Glutamatergic neuron (in vitro differentiated cells): Measurements from ENCODE around the gene NECAB2. TPM values are rescaled to one million over a fixed set of nuclear protein-coding genes. Genes with fewer than 3 reads are reported as not detected.

ENCODE experiments used
- DNase-seq: peaks from one replicate; pipeline ENCODE4 v3.0.0; 2022
- H3K27ac Mint-ChIP-seq: one replicate; pipeline ENCODE4 v1.8.0; 2020; ENCODE audit warnings: mild to moderate bottlenecking, mixed read lengths, inconsistent platforms; ENCODE audit not compliant: unreplicated experiment
- H3K27me3 Mint-ChIP-seq: one replicate; pipeline ENCODE4 v1.8.0; 2020; ENCODE audit warnings: mild to moderate bottlenecking, moderate library complexity, mixed read lengths, inconsistent platforms; ENCODE audit not compliant: unreplicated experiment
- H3K36me3 Mint-ChIP-seq: one replicate; pipeline ENCODE4 v1.8.0; 2020; ENCODE audit warnings: mild to moderate bottlenecking, mixed read lengths, inconsistent platforms; ENCODE audit not compliant: unreplicated experiment
- H3K4me1 Mint-ChIP-seq: one replicate; pipeline ENCODE4 v1.8.0; 2020; ENCODE audit warnings: mild to moderate bottlenecking, low read depth, mixed read lengths, inconsistent platforms; ENCODE audit not compliant: unreplicated experiment
- H3K4me3 Mint-ChIP-seq: one replicate; pipeline ENCODE4 v1.8.0; 2020; ENCODE audit warnings: mild to moderate bottlenecking, mixed read lengths, inconsistent platforms; ENCODE audit not compliant: unreplicated experiment
- H3K9me3 Mint-ChIP-seq: one replicate; pipeline ENCODE4 v1.8.0; 2020; ENCODE audit warnings: mild to moderate bottlenecking, moderate library complexity, mixed read lengths, inconsistent platforms; ENCODE audit not compliant: unreplicated experiment
- total RNA-seq: library from RNA; stranded (reverse); fragmentation: NEBNext Ultra II Directional; extraction: Animal tissue kit (Norgen Biotek cat#: 25700); gene quantifications from one replicate; pipeline ENCODE4 v1.2.1, GENCODE V29; 2021; ENCODE audit not compliant: unreplicated experiment
- TF ChIP-seq, protein P1 (sequence below): fragments of 200-600 bp; sonication (generic); IDR thresholded peaks from one replicate; pipeline ENCODE4 v1.5.0; 2021; ENCODE audit not compliant: partially characterized antibody, unreplicated experiment

NECAB2 gene
- total RNA-seq, 1 donor from 2014 or later: 112 TPM

DNA sequence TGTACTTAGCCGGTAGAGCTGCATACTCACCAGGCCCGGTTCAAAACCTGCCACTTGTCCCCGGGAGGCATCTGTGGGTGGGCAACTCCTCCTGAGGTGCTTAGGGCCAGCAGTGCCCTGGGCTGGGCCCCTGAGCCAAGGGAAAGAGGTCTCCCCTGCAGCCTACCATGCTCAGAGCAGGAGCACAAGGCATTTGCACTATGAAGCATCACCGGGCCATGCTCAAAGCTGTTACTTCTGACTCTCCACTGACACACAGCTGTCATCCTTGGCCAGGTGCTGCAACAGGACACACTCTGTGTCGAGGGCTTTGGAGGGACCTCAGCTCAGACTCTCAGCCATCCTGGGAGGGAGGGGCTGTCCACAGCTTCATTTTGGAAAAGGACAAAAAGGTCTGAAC lies 37.3 kb downstream of the NECAB2 start:
- Mint-ChIP-seq H3K36me3 (no peaks in the 10 kb centered on the region), H3K27me3 (peaks cover 3% of the 10 kb centered on the region), H3K4me1 (peaks cover 2% of the 10 kb centered on the region), H3K4me3 (no peak overlapping the region), H3K27ac (peak overlapping the region; percentile 31), H3K9me3 (peaks cover 7% of the 10 kb centered on the region)
- DNase-seq: no peak
- TF ChIP-seq, protein P1, sequence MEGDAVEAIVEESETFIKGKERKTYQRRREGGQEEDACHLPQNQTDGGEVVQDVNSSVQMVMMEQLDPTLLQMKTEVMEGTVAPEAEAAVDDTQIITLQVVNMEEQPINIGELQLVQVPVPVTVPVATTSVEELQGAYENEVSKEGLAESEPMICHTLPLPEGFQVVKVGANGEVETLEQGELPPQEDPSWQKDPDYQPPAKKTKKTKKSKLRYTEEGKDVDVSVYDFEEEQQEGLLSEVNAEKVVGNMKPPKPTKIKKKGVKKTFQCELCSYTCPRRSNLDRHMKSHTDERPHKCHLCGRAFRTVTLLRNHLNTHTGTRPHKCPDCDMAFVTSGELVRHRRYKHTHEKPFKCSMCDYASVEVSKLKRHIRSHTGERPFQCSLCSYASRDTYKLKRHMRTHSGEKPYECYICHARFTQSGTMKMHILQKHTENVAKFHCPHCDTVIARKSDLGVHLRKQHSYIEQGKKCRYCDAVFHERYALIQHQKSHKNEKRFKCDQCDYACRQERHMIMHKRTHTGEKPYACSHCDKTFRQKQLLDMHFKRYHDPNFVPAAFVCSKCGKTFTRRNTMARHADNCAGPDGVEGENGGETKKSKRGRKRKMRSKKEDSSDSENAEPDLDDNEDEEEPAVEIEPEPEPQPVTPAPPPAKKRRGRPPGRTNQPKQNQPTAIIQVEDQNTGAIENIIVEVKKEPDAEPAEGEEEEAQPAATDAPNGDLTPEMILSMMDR: no peak

DNA sequence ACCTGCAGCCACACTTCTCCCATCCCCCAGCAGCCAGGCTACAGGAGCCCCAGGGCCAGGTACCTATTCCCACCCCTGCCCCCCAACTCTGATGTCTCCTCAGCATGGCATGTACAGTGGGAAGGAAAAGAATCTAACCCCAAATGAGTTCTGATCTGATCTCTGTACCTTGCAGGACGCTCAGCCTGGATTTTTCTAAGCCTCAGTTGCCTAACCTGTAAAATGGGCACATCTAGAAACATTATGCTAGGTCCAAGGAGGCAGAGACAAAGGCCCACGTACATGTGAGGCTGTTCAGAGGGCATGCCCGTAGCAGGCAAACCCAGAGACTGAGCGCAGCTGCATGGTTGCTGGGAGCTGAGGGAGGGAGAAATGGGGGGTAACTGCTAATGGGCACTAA lies 39.5 kb downstream of the NECAB2 start:
- no peak for DNase-seq
- H3K27me3 Mint-ChIP-seq: peaks cover 3% of the 10 kb centered on the region
- H3K4me1 Mint-ChIP-seq: peaks cover 2% of the 10 kb centered on the region
- no peaks in the 10 kb centered on the region for H3K36me3 Mint-ChIP-seq
- no peak overlapping the region for H3K27ac Mint-ChIP-seq
- TF ChIP-seq, protein P1: no peak
- no peak overlapping the region for H3K4me3 Mint-ChIP-seq
- H3K9me3 Mint-ChIP-seq: peaks cover 6% of the 10 kb centered on the region

DNA sequence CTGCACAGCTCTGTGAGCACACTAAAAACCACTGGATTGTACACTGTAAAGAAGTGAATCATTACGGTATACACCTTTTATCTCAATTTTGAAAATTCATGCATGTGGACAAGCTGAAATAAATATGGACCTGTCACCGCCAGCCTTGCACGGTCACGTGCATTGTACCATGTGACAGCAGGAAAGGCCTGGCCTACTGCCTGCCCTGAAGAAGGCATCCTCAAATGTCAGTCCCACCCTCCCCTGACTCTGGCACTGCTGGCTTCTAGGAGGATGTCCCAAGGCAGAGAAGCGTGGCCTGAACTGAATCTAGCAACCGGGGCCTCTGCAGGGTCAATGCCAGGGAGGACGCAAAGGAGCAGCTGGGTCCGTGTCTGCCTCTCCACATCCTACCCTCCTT lies 39.9 kb downstream of the NECAB2 start:
- no peak overlapping the region for H3K27ac Mint-ChIP-seq

DNA sequence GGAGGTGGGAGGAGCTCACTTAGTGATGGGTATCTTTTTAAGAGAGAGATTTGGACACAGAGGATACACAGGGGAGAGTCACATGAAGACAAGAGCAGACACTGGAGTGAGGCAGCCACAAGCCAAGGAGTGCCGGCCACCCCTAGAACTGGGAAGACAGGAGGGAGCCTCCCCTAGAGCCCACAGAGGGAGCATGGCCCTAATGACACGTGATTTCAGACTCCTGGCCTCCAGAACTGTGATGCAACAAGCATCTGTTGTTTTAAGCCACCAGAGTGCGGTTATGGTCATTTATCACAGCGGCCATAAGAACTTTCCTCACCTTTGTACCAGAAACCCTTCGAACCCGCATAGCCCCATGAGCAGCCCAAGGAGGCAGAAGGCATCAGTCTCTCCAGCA lies 41.2 kb downstream of the NECAB2 start:
- peaks cover 2% of the 10 kb centered on the region for H3K9me3 Mint-ChIP-seq
- DNase-seq: no peak
- no peak overlapping the region for H3K4me3 Mint-ChIP-seq
- H3K36me3 Mint-ChIP-seq: no peaks in the 10 kb centered on the region
- no peak overlapping the region for H3K27ac Mint-ChIP-seq
- H3K27me3 Mint-ChIP-seq: peaks cover 3% of the 10 kb centered on the region
- TF ChIP-seq, protein P1: no peak
- H3K4me1 Mint-ChIP-seq: peaks cover 2% of the 10 kb centered on the region

More for the DNA sequence above, 39.9 kb downstream of the NECAB2 start:
- no peak overlapping the region for H3K4me3 Mint-ChIP-seq
- peaks cover 6% of the 10 kb centered on the region for H3K9me3 Mint-ChIP-seq
- TF ChIP-seq, protein P1: no peak
- peaks cover 3% of the 10 kb centered on the region for H3K27me3 Mint-ChIP-seq
- no peaks in the 10 kb centered on the region for H3K36me3 Mint-ChIP-seq
- peaks cover 2% of the 10 kb centered on the region for H3K4me1 Mint-ChIP-seq
- DNase-seq: no peak

DNA sequence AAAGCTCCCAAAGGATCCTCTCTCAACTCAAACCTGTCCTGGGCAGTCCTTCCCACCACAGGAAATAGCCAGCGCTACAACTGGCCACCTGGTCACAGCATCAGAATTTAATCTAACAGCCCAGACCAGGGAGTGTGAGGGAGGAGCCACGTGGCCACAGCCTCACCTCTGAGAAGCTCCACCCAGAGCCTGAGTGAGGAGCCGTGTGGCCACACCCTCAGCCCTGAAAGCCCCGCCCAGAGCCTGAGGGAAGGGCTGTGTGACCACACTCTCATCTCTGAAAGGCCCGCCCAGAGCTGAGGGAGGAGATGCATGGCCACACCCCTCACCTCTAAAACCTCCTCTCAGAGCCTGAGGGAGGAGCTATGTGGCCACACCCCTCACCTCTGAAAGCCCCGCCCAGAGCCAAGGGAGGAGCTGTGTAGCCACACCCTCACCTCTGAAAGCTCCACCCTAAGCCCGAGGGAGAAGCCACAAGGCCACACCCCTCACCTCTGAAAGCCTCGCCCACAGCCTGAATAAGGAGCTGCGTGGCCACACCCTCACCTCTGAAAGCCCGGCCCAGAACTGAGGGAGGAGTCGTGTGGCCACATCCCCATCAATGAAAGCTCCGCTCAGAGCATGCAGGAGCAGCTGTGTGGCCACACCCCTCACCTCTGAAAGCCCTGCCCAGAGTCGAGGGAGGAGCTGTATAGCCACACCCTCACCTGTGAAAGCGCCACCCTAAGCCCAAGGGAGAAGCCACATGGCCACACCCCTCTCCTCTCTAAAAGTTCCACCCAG lies 45.9 kb downstream of the NECAB2 start:
- no peaks in the 10 kb centered on the region for H3K4me1 Mint-ChIP-seq
- no peak overlapping the region for H3K4me3 Mint-ChIP-seq
- TF ChIP-seq, protein P1: no peak
- H3K9me3 Mint-ChIP-seq: peaks cover 2% of the 10 kb centered on the region
- peak; percentile 72 for DNase-seq
- peaks cover 4% of the 10 kb centered on the region for H3K27me3 Mint-ChIP-seq
- H3K27ac Mint-ChIP-seq: no peak overlapping the region
- no peaks in the 10 kb centered on the region for H3K36me3 Mint-ChIP-seq
